GM21447 (cell line): ENCODE data around the gene ASF1B.

ENCODE experiments used
- ATAC-seq: cut with Tn5 transposase; IDR thresholded peaks from one replicate; pipeline ENCODE4 v1.9.1; 2021; ENCODE audit not compliant: unreplicated experiment

The ASF1B gene

GRCh38 chr19:14138576-14139265 lies 2.3 kb upstream of the ASF1B start:
- no peak for ATAC-seq

GRCh38 chr19:14135985-14136508 lies 342 bp downstream of the ASF1B start:
- no peak for ATAC-seq

- ATAC-seq = no peak
Measured at GRCh38 chr19:14135355-14135754, 1.0 kb downstream of the ASF1B start.

- ATAC-seq = no peak
Measured at GRCh38 chr19:14127929-14128509, 8.4 kb downstream of the ASF1B start.

- no peak for ATAC-seq
Measured at GRCh38 chr19:14127176-14127575, 9.2 kb downstream of the ASF1B start.

- no peak for ATAC-seq
Measured at GRCh38 chr19:14122924-14123323, 13.5 kb downstream of the ASF1B start.

GRCh38 chr19:14120497-14120780 lies 15.9 kb downstream of the ASF1B start:
- ATAC-seq = no peak

GRCh38 chr19:14119644-14120496 lies 16.5 kb downstream of the ASF1B start:
- no peak for ATAC-seq

GRCh38 chr19:14119146-14119545 lies 17.2 kb downstream of the ASF1B start:
- ATAC-seq = no peak

GRCh38 chr19:14118165-14119051 lies 18.0 kb downstream of the ASF1B start:
- peak; percentile 20 for ATAC-seq

GRCh38 chr19:14117668-14118164 lies 18.7 kb downstream of the ASF1B start, which contains the start of gene PRKACA:
PRKACA (minus strand) TSS chr19:14117762; CDS start chr19:14117547, 215 bp downstream.
- peak; percentile 85 for ATAC-seq

- no peak for ATAC-seq
Measured at GRCh38 chr19:14116918-14117578, 19.3 kb downstream of the ASF1B start.

- no peak for ATAC-seq
Measured at GRCh38 chr19:14116525-14116917, 19.9 kb downstream of the ASF1B start.

GRCh38 chr19:14115756-14116155 lies 20.6 kb downstream of the ASF1B start:
- no peak for ATAC-seq

GRCh38 chr19:14114854-14115253 lies 21.5 kb downstream of the ASF1B start:
- no peak for ATAC-seq

- ATAC-seq = no peak
Measured at GRCh38 chr19:14114439-14114838, 21.9 kb downstream of the ASF1B start.

GRCh38 chr19:14113762-14114414 lies 22.5 kb downstream of the ASF1B start:
- ATAC-seq = no peak

- ATAC-seq = no peak
Measured at GRCh38 chr19:14112809-14113385, 23.5 kb downstream of the ASF1B start.
